ENCODE measurements around the gene FBN1. TPM values are rescaled to one million over a fixed set of nuclear protein-coding genes. Genes with fewer than 3 reads are reported as not detected.

FBN1 gene
- total and polyA plus RNA-seq, 2 experiments from 2014 or later: 1.9 to 3.8 TPM

DNA sequence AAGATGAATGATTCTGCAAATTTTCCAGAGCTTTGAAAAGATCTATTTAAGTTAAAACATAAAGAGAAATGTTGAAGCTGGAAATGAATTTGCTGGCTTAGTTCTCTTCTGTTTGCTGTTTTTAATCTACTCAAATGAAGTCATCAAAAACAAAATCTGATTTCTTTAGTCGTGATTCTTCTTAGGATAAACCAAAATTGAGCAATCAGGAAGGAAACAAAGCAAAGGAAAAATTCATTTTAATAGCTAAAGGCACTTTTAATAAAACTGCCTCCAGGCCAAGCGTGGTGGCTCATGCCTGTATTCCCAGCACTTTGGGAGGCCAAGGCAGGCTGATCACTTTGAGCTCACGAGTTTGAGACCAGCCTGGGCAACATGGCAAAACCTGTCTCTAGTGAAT, 223.1 kb downstream of the FBN1 start (continued):
- TF ChIP-seq CTCF (conservative IDR thresholded peaks at IDR 0.05; ENCODE audit: low read depth in 2 of 2): no peak

DNA sequence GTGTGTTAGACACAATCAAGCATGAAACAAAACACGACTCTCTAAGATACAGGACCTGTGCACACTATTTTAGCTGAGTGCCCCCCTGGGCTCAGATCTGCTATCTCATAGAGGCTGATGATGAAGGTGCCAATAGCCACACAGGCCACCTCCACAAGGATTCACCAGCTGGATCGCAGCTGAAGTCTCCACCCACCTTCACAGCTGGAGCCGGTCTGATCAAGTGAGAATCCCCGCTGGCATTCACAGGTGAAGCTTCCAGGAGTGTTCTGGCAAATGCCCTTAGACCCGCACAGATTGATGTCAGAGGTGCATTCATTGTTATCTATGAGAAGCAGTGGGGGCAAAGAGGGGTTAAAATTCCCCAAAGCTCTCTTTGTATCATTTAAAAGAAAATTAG, 224.1 kb downstream of the FBN1 start:
- Histone ChIP-seq H3K4me1 (ENCODE audit: insufficient read depth) (peaks cover 6% of the 10 kb centered on the region; the same call in 1 of the 2 replicates), H3K4me3 (no peak overlapping the region), H3K9me2 (ENCODE audit: insufficient read depth) (peaks cover 3% of the 10 kb centered on the region; the same call in 1 of the 2 replicates), H3K27me3 (ENCODE audit: insufficient read depth) (no peaks in the 10 kb centered on the region), H3K36me3 (ENCODE audit: insufficient read depth) (no peaks in the 10 kb centered on the region; the same call in 1 of the 2 replicates), H3K27ac (ENCODE audit: low read depth) (no peak overlapping the region), H3K79me2 (replicated peaks; ENCODE audit: insufficient read depth) (no peaks in the 10 kb centered on the region), H2AFZ (no peak overlapping the region), H3K4me2 (no peak overlapping the region), H3F3A (replicated peaks; ENCODE audit: low read depth) (no peaks in the 10 kb centered on the region), H4K20me1 (replicated peaks; ENCODE audit: insufficient read depth) (no peaks in the 10 kb centered on the region)
- H3K4me1 Mint-ChIP-seq: peaks cover 12% of the 10 kb centered on the region
- H3K9me3 Mint-ChIP-seq: no peaks in the 10 kb centered on the region
- H3K4me3 Mint-ChIP-seq: no peak overlapping the region
- DNase-seq (ENCODE audit: low spot score): peak; percentile 23
- ATAC-seq: peak; percentile 68
- H3K27me3 Mint-ChIP-seq (ENCODE audit: insufficient read depth, low read depth, poor library complexity): no peaks in the 10 kb centered on the region
- H3K27ac Mint-ChIP-seq: peak overlapping the region; percentile 72; the same call in 1 of the 2 replicates
- no peaks in the 10 kb centered on the region for H3K36me3 Mint-ChIP-seq (ENCODE audit: low read depth)
- TF ChIP-seq EZH2 (IDR thresholded peaks at IDR 0.05; ENCODE audit: low read depth, unreplicated experiment) (no peak), NANOG (IDR thresholded peaks at IDR 0.05; ENCODE audit: borderline replicate concordance) (no peak), CREB1 (CRISPR knock-in tag; IDR thresholded peaks at IDR 0.05; ENCODE audit: low read depth) (no peak), ZNF114 (CRISPR knock-in tag; IDR thresholded peaks at IDR 0.05) (no peak), EZH2phosphoT487 (IDR thresholded peaks at IDR 0.05; ENCODE audit: unreplicated experiment) (no peak), ZNF331 (CRISPR knock-in tag; IDR thresholded peaks at IDR 0.05; ENCODE audit: low read depth) (no peak), JUNB (IDR thresholded peaks at IDR 0.05; ENCODE audit: unreplicated experiment) (no peak)
- TF ChIP-seq, protein P1, sequence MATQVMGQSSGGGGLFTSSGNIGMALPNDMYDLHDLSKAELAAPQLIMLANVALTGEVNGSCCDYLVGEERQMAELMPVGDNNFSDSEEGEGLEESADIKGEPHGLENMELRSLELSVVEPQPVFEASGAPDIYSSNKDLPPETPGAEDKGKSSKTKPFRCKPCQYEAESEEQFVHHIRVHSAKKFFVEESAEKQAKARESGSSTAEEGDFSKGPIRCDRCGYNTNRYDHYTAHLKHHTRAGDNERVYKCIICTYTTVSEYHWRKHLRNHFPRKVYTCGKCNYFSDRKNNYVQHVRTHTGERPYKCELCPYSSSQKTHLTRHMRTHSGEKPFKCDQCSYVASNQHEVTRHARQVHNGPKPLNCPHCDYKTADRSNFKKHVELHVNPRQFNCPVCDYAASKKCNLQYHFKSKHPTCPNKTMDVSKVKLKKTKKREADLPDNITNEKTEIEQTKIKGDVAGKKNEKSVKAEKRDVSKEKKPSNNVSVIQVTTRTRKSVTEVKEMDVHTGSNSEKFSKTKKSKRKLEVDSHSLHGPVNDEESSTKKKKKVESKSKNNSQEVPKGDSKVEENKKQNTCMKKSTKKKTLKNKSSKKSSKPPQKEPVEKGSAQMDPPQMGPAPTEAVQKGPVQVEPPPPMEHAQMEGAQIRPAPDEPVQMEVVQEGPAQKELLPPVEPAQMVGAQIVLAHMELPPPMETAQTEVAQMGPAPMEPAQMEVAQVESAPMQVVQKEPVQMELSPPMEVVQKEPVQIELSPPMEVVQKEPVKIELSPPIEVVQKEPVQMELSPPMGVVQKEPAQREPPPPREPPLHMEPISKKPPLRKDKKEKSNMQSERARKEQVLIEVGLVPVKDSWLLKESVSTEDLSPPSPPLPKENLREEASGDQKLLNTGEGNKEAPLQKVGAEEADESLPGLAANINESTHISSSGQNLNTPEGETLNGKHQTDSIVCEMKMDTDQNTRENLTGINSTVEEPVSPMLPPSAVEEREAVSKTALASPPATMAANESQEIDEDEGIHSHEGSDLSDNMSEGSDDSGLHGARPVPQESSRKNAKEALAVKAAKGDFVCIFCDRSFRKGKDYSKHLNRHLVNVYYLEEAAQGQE (IDR thresholded peaks at IDR 0.05; ENCODE audit: unreplicated experiment): no peak
- TF ChIP-seq, protein P2, sequence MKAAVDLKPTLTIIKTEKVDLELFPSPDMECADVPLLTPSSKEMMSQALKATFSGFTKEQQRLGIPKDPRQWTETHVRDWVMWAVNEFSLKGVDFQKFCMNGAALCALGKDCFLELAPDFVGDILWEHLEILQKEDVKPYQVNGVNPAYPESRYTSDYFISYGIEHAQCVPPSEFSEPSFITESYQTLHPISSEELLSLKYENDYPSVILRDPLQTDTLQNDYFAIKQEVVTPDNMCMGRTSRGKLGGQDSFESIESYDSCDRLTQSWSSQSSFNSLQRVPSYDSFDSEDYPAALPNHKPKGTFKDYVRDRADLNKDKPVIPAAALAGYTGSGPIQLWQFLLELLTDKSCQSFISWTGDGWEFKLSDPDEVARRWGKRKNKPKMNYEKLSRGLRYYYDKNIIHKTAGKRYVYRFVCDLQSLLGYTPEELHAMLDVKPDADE (IDR thresholded peaks at IDR 0.05): no peak
- TF ChIP-seq, protein P3, sequence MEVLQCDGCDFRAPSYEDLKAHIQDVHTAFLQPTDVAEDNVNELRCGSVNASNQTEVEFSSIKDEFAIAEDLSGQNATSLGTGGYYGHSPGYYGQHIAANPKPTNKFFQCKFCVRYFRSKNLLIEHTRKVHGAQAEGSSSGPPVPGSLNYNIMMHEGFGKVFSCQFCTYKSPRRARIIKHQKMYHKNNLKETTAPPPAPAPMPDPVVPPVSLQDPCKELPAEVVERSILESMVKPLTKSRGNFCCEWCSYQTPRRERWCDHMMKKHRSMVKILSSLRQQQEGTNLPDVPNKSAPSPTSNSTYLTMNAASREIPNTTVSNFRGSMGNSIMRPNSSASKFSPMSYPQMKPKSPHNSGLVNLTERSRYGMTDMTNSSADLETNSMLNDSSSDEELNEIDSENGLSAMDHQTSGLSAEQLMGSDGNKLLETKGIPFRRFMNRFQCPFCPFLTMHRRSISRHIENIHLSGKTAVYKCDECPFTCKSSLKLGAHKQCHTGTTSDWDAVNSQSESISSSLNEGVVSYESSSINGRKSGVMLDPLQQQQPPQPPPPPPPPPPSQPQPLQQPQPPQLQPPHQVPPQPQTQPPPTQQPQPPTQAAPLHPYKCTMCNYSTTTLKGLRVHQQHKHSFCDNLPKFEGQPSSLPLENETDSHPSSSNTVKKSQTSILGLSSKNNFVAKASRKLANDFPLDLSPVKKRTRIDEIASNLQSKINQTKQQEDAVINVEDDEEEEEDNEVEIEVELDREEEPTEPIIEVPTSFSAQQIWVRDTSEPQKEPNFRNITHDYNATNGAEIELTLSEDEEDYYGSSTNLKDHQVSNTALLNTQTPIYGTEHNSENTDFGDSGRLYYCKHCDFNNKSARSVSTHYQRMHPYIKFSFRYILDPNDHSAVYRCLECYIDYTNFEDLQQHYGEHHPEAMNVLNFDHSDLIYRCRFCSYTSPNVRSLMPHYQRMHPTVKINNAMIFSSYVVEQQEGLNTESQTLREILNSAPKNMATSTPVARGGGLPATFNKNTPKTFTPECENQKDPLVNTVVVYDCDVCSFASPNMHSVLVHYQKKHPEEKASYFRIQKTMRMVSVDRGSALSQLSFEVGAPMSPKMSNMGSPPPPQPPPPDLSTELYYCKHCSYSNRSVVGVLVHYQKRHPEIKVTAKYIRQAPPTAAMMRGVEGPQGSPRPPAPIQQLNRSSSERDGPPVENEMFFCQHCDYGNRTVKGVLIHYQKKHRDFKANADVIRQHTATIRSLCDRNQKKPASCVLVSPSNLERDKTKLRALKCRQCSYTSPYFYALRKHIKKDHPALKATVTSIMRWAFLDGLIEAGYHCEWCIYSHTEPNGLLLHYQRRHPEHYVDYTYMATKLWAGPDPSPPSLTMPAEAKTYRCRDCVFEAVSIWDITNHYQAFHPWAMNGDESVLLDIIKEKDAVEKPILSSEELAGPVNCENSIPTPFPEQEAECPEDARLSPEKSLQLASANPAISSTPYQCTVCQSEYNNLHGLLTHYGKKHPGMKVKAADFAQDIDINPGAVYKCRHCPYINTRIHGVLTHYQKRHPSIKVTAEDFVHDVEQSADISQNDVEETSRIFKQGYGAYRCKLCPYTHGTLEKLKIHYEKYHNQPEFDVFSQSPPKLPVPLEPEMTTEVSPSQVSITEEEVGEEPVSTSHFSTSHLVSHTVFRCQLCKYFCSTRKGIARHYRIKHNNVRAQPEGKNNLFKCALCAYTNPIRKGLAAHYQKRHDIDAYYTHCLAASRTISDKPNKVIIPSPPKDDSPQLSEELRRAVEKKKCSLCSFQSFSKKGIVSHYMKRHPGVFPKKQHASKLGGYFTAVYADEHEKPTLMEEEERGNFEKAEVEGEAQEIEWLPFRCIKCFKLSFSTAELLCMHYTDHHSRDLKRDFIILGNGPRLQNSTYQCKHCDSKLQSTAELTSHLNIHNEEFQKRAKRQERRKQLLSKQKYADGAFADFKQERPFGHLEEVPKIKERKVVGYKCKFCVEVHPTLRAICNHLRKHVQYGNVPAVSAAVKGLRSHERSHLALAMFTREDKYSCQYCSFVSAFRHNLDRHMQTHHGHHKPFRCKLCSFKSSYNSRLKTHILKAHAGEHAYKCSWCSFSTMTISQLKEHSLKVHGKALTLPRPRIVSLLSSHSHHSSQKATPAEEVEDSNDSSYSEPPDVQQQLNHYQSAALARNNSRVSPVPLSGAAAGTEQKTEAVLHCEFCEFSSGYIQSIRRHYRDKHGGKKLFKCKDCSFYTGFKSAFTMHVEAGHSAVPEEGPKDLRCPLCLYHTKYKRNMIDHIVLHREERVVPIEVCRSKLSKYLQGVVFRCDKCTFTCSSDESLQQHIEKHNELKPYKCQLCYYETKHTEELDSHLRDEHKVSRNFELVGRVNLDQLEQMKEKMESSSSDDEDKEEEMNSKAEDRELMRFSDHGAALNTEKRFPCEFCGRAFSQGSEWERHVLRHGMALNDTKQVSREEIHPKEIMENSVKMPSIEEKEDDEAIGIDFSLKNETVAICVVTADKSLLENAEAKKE (CRISPR knock-in tag; IDR thresholded peaks at IDR 0.05): no peak
